ENCODE measurements around the gene INTS4.
"Not testable (repeated sequence)": the region's sequence is repeated elsewhere in the genome, so short reads cannot be mapped to it uniquely, and the experiment has no call there.

GRCh38 chr11:77914307-77914791 is 80.1 kb downstream of the INTS4 start:
- not testable (repeated sequence) for TF ChIP-seq CTCF (conservative IDR thresholded peaks at IDR 0.05; ENCODE audit: low read length); EZH2phosphoT487 (IDR thresholded peaks at IDR 0.05; ENCODE audit: borderline replicate concordance, low read depth, low read length)
